Fibroblast of mammary gland (primary cell): ENCODE data around the gene RSPH1.

Source experiments
- DNase-seq: peaks from one replicate; pipeline ENCODE4 v3.0.0-alpha.2; 2010; ENCODE audit warnings: low read depth
- H3K4me3 ChIP-seq: 2 replicates; pipeline ENCODE4 v1.5.1; 2011; ENCODE audit warnings: low read depth, mild to moderate bottlenecking, low read length, moderate library complexity; ENCODE audit not compliant: control insufficient read depth
- TF ChIP-seq, protein P1 (sequence below): conservative IDR thresholded peaks from 2 replicates; pipeline ENCODE4 v1.5.1; 2011; ENCODE audit warnings: low read depth, low read length, inconsistent platforms; ENCODE audit not compliant: control insufficient read depth, insufficient read depth

The RSPH1 gene

DNA sequence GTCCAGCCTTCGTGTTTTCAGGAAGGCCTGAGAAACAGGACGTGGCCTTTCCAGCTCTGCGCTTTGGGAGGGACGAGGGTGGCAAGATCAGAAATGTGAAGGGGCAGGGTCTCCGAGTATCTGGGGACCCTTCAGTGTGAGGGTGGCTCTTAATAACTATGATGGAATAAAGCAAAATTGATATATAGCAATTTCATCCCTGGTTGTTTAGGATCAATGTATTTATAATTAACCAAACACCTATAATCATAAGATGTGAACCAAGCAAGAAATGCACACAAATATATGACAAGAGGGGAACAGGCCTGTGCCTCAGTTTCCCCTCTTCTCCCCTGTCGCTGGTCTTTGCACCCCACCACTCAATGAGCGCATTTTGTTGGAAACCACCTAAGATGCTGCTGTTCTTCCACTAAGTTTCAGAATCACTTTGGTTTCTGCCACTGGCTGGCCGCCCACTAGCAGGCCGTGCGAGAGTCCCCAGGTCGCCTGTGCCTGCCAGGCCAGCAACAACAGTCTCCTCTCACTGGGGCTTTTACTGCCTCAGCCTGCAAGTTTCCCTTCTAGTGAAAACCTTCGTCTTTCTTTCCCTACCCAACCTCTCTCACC lies 55.7 kb downstream of the RSPH1 start:
- TF ChIP-seq, protein P1, sequence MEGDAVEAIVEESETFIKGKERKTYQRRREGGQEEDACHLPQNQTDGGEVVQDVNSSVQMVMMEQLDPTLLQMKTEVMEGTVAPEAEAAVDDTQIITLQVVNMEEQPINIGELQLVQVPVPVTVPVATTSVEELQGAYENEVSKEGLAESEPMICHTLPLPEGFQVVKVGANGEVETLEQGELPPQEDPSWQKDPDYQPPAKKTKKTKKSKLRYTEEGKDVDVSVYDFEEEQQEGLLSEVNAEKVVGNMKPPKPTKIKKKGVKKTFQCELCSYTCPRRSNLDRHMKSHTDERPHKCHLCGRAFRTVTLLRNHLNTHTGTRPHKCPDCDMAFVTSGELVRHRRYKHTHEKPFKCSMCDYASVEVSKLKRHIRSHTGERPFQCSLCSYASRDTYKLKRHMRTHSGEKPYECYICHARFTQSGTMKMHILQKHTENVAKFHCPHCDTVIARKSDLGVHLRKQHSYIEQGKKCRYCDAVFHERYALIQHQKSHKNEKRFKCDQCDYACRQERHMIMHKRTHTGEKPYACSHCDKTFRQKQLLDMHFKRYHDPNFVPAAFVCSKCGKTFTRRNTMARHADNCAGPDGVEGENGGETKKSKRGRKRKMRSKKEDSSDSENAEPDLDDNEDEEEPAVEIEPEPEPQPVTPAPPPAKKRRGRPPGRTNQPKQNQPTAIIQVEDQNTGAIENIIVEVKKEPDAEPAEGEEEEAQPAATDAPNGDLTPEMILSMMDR: no peak
- H3K4me3 ChIP-seq: no peak overlapping the region
- no peak for DNase-seq

DNA sequence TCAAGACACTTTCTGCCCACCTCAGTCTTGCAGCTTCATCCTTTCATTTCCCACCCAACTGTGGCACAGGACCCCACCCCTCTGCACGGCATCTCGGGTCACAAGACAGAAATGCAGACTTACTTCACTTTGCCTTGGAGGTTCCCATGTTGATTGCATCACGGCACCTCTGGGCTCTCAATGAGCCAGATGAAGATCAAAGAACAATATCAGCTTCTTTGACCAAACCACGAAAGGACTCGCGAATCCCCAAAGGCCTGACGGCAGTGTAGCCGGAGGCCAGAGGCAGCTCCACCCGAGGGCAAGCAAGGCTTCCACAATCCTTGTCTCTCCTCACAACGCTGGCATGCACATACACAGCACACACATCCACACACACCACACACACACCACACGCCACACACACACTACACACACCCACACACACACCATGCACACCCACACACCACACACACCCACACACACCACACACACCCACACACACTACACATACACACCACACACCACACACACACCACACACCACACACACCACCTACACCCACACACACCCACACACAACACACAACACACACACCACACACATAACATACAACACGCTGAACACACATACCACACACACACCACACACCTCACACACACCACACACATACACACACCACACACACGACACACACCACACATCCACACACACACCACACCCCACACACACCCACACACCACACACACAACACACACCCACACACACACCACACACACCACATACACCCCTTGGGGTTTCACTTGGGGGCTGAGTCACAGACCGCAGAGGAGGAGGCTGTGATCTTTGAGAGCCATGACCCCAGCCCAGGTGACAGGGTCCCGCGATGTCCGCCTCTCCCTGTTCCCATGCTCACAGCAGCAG lies 56.5 kb downstream of the RSPH1 start:
- TF ChIP-seq, protein P1: no peak
- peak; percentile 3 for DNase-seq

DNA sequence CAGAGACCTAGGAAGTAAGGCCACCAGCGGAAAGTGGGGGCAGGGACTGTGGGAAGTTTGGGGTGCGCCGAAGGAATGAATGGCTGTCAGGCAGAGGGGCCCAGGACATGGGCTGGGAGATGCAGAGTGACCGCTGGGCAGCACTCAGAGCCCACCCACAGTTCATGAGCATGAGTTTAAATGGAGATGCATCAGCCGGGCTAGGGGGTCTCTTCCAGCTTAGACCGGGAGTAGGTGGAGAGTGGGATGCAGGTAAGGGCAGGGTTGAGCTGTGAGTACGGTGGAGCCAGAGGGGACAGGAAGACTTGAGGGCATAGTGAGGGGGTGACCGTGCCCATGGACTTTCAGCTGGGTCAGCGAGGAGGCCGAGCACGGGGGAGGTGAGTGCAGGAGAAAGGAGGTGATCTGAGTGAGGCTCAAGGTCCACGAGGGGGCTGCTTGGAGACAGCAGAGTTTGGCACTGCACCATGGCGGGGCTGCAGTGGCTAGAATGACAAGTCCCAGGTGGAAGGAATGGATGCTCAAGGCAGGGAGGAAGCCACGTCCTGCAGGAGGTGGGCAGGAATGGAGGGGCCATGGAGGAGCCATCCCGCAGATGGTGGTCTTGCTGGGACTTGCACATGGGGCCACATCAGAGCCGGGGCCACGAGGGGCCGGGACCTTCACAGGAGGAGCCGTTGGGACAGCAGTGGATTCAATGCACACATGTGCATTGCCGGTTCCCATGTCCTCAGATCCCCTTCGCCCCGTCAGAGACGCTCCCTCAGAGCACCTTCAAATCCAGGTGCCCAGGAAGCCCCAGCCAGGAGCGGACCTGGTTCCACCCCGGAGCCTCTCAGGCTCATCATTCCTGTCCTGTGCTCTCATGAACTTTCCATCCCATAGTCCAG lies 57.5 kb downstream of the RSPH1 start:
- no peak for DNase-seq
- TF ChIP-seq, protein P1: no peak
- no peak overlapping the region for H3K4me3 ChIP-seq

More for the DNA sequence above, 56.5 kb downstream of the RSPH1 start:
- H3K4me3 ChIP-seq: no peak overlapping the region

DNA sequence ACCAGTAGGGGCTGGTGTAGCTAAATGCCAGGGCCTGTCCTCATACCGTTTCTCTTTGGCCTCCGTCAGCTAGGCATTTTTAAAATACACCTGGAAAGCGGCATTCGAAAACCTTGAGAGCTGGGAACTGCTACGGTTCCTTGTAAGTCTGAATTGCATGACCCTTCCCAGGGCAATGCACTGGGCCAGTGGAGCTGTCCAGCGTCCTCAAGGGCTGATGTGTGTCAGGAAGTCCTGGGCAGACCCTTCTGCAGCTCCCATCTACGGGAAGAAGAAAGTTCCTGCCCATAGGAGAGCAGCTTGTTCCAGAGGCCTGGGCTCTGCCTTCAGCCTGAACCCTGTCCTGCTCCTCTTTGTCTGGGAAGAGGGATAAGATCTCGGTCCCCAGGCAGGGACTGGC lies 58.2 kb downstream of the RSPH1 start:
- no peak overlapping the region for H3K4me3 ChIP-seq
- DNase-seq: no peak
- TF ChIP-seq, protein P1: no peak

DNA sequence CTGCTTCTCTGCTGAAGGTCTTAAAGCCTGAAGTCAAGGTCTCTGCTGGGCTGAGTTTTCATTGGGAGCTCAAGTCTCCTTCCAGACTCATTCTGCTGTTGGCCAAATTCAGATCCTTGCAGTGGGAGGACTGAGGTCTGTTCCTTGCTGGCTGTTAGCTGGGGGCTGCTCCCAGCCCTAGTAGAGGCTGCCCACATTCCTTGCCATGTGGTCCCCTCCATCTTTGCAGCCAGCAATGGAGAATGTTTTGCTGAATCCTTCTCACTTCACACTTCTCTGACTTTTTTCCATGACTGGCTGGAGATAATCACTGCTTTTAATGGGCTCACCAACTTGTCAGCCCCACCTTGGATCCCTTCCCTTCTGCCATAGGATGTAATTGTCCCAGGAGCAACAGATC lies 59.1 kb downstream of the RSPH1 start:
- DNase-seq: no peak
- TF ChIP-seq, protein P1: no peak
- no peak overlapping the region for H3K4me3 ChIP-seq

DNA sequence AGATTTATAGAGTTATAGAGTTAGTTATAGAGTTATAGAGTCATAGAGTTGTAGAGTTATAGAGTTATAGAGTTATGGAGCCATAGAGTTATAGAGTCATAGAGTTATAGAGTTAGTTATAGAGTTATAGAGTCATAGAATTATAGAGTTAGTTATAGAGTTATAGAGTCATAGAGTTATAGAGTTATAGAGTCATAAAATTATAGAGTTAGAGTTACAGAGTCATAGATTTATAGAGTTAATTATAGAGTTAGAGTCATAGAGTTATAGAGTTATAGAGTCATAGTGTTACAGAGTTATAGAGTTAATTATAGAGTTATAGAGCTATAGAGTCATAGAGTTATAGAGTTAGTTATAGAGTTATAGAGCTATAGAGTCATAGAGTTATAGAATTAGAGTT lies 60.2 kb downstream of the RSPH1 start:
- no peak overlapping the region for H3K4me3 ChIP-seq
- no peak for DNase-seq
- TF ChIP-seq, protein P1: no peak
